ENCODE measurements around the gene FBLN5. TPM values are rescaled to one million over a fixed set of nuclear protein-coding genes. Genes with fewer than 3 reads are reported as not detected.
"Not testable (repeated sequence)": the region's sequence is repeated elsewhere in the genome, so short reads cannot be mapped to it uniquely, and the experiment has no call there.

Gene FBLN5
- total and polyA plus RNA-seq, 9 donors: 39.2 to 353 (median 137) TPM

GRCh38 chr14:91875525-91876286, 71.8 kb downstream of the FBLN5 start:
- WGBS, 3 donors: 85 to 95% (median 94%) methylated on average over 9 of the region's 9 CpGs
- H3K36me3 ChIP-seq: no peaks in the 10 kb centered on the region
- H3K27ac ChIP-seq: no peak overlapping the region
- no peak overlapping the region for H3K4me3 ChIP-seq
- no peaks in the 10 kb centered on the region for H3K4me1 ChIP-seq (ENCODE audit: insufficient read depth)
- intact Hi-C loops (cut with DNase I): no loop called here
- no peaks in the 10 kb centered on the region for H3K9me3 ChIP-seq
- no peaks in the 10 kb centered on the region for H3K27me3 ChIP-seq
- TF ChIP-seq CTCF (IDR thresholded peaks at IDR 0.05) (no peak), POLR2A (IDR thresholded peaks at IDR 0.05) (no peak)
- no peak for DNase-seq

GRCh38 chr14:91873471-91874415, 73.8 kb downstream of the FBLN5 start:
- Histone ChIP-seq H3K9me3 (no peaks in the 10 kb centered on the region), H3K4me3 (no peak overlapping the region), H3K27ac (no peak overlapping the region), H3K27me3 (no peaks in the 10 kb centered on the region), H3K36me3 (no peaks in the 10 kb centered on the region), H3K4me1 (ENCODE audit: insufficient read depth) (no peaks in the 10 kb centered on the region)
- WGBS, 3 donors: 90 to 93% (median 93%) methylated on average over 15 of the region's 15 CpGs
- no peak for TF ChIP-seq POLR2A (IDR thresholded peaks at IDR 0.05)
- intact Hi-C loops (cut with DNase I): no loop called here
- no peak for DNase-seq

- peak in 1 of 5 donors; percentile 61 for DNase-seq
- Histone ChIP-seq H3K27ac (no peak overlapping the region), H3K9me3 (no peaks in the 10 kb centered on the region), H3K4me3 (no peak overlapping the region), H3K4me1 (ENCODE audit: insufficient read depth) (no peaks in the 10 kb centered on the region), H3K27me3 (no peaks in the 10 kb centered on the region), H3K36me3 (no peaks in the 10 kb centered on the region)
- intact Hi-C loops (cut with DNase I): no loop called here
- 80 to 87% (median 86%) methylated on average over 15 of the region's 15 CpGs for WGBS, 3 donors
- TF ChIP-seq EP300 (IDR thresholded peaks at IDR 0.05) (no peak), CTCF (IDR thresholded peaks at IDR 0.05) (no peak), POLR2A (IDR thresholded peaks at IDR 0.05) (no peak)
These were observed 74.7 kb downstream of the FBLN5 start for GRCh38 chr14:91872517-91873470.

- H3K9me3 ChIP-seq: no peaks in the 10 kb centered on the region
- intact Hi-C loops (cut with DNase I): no loop called here
- H3K27ac ChIP-seq: no peak overlapping the region
- no peaks in the 10 kb centered on the region for H3K4me1 ChIP-seq (ENCODE audit: insufficient read depth)
- H3K4me3 ChIP-seq: no peak overlapping the region
- H3K36me3 ChIP-seq: no peaks in the 10 kb centered on the region
- DNase-seq: no peak
- no peaks in the 10 kb centered on the region for H3K27me3 ChIP-seq
- 69 to 82% (median 79%) methylated on average over 3 of the region's 3 CpGs for WGBS, 3 donors
- TF ChIP-seq EP300 (IDR thresholded peaks at IDR 0.05): no peak
- TF ChIP-seq POLR2A (IDR thresholded peaks at IDR 0.05): no peak
These were observed 75.4 kb downstream of the FBLN5 start for GRCh38 chr14:91872011-91872501.

GRCh38 chr14:91871401-91871800, 76.1 kb downstream of the FBLN5 start:
- H3K4me1 ChIP-seq (ENCODE audit: insufficient read depth); H3K36me3 ChIP-seq; H3K27ac ChIP-seq; intact Hi-C loops (cut with DNase I); H3K9me3 ChIP-seq; H3K4me3 ChIP-seq; H3K27me3 ChIP-seq; DNase-seq: not testable (repeated sequence)
- 84 to 99% (median 93%) methylated on average over 4 of the region's 4 CpGs for WGBS, 3 donors
